ENCODE data around the gene KCNMB2.

- no peak for TF ChIP-seq EZH2 (IDR thresholded peaks at IDR 0.05)
- TF ChIP-seq POLR2AphosphoS5 (IDR thresholded peaks at IDR 0.05; ENCODE audit: borderline replicate concordance, low read depth, low read length) = no peak
Observed at GRCh38 chr3:178663201-178663934, 127.1 kb downstream of the KCNMB2 start.

All from SK-N-MC (cell line).